GM21825 (cell line): ENCODE data around the gene PCSK5.
"Not testable (repeated sequence)": the region's sequence is repeated elsewhere in the genome, so short reads cannot be mapped to it uniquely, and the experiment has no call there.

ENCODE experiments used
- ATAC-seq: cut with Tn5 transposase; IDR thresholded peaks from one replicate; pipeline ENCODE4 v1.9.1; 2021; ENCODE audit warnings: mild to moderate bottlenecking, moderate library complexity; ENCODE audit not compliant: unreplicated experiment

Gene PCSK5

DNA sequence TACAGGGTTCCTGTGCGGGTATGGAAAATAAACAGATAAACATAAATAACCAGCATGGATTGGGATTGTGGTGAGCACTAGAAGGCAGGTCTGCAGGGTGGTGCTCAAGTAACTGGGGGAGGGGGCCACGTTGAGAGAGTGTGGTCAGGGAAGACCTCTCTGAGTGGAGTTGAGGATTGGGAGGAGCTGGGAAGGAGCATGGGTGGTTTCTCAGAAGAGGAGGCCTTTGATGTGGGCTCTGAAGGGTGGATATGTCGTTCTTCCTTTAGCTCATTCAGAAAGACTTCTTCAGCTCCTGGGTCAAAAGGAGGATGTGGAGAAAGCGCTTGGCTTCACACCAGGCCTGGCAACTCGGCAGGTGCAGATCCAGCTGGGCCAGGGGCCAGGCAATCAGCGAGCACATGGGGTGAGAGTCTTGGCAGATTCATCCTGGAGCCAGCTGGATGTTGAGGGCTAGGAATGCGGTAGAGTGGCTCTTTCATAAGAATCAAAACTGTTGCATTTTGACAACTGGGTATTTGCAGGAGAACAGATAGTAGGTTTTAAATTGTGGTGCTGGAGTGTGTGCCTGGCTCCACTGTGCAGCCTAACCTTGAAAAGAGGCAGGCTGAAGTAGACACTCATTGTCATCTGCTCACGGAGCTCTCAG lies 71.7 kb downstream of the PCSK5 start:
- ATAC-seq, result no peak

DNA sequence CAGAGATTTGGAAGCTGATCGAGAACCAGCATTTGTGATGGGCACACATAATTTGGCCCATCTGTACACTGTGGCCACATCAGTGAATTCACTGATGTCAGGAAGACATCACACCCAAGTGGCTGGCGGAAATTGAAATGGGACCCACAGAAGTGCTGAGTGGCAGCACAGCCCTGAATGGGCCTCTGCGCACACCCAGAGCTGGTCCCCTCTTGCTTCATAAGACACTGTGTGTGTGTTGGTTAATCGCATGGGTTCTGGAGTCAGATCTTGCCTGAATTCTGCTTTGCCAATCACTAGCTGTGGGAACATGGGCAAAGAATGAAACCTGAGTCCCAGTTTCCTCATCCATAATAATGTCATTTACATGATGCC lies 72.2 kb downstream of the PCSK5 start:
- no peak for ATAC-seq

DNA sequence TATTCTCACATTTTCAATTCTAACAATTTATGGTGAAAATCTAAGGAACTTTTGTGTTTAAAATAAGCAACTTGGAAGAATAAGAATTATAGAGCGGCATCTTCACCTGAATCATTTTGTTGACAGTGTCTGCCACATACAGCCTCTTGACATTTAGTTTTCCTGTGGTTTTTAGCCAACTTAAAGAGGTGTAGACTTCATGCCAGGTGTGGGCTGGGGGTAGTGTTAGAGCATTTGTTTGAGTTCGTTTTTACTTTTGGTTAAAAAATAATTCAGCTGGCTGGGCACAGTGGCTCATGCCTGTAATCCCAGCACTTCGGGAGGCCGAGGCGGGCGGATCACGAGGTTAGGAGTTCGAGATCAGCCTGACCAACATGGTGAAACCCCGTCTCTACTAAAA lies 72.8 kb downstream of the PCSK5 start:
- not testable (repeated sequence) for ATAC-seq

DNA sequence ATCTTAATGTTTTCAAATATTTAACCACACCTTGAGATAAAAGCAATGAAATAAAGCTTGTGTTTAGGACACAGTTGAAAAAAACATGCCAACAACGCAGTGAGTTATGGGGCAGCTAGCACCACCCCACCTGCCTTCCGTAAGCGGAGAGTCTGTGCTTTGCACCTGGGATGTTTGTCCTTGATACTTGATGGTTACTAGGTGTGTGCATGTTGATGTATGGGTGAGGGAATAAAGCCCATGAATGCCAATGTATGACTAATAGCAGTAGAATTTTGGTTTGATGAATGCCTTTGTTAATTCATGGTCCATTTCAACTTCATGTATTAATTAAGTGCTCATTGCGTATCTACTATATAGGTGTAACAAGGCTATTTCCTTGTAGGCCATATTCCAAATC lies 74.0 kb downstream of the PCSK5 start:
- no peak for ATAC-seq

DNA sequence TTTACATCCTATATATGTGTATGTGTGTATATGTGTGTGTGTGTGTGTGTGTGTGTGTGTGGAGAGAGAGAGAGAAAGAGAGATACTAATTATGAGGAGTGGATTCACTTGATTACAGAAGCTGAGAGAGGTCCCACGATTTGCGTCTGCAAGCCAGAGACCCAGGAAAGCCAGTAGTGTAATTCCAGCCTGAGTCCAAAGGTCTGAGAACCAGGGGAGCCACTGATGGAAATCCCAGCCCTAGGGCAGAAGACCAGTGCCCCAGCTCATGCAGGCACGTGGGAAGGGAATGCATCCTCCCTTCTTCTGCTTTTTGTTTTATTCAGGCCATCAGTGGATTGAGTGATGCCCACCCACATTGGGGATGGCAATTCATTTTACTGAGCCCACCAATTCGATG lies 74.8 kb downstream of the PCSK5 start:
- no peak for ATAC-seq

DNA sequence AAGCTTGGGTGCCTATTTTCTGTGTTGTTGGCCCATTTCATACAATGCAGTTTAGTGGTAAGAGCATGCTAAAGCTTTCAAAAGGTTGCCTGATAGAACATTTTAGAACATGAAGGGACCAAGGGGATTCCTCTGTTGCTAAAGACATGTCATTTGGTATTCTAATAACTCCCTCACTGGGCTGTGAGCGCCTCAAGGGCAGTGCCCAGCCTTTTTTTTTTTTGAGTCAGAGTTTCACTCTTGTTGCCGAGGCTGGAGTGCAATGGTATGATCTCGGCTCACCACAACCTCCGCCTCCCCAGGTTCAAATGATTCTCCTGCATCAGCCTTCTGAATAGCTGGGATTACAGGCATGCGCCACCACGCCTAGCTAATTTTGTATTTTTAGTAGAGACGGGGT lies 77.1 kb downstream of the PCSK5 start:
- ATAC-seq, result no peak

DNA sequence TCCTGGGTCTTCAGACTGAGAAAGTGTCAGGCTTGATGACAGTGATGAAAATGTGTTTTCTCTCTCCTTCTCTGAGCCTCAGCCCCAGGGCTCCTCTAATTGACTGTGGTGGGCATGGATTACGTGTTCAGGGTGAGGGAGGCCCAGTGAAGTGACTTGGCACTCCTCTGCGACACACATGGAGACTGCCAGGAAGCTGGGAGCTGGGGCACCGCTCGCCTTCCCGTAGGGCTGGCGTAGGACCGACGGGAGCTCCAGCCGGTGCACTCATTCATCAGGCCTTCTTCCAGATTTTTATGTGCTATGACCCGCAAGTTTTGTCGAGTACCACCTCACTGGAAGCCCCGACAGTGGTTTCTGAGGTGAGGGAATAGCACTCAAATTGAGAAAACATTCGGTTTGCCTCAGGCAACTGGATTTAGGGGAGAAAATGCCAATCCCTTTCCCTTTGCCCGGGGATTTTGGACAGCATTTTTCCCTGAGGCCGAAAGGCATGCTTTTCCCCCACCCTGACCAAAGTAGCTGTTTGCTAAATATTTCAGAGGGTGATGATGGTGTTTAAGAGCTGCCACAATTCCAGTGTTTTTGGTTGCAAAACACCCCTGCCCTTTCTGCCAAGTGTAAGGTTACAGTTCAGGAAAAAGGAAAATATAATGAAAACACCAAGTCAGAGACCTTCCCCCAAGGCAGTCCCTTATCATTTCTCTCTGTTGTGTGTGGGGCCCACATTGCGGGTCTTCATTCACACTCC lies 83.7 kb downstream of the PCSK5 start:
- no peak for ATAC-seq

DNA sequence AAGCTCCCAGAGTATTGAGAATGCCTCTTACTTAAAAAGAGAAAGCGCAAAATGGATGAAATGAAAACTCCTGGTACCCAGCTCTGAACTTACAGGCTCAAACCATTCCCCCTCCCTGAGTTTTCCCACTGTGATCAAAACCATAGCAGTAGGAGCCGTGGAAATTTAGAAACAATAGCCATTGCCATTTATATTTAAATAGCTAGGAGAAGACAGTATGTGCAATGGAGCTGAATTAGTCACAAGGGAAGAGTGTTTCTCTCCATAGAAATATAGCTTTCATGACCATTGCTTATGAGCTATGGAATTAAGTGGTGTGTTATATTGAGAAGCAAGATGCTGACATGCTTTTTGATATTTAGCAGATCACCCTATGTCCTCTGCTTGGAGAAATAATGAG lies 84.6 kb downstream of the PCSK5 start:
- ATAC-seq, result no peak

DNA sequence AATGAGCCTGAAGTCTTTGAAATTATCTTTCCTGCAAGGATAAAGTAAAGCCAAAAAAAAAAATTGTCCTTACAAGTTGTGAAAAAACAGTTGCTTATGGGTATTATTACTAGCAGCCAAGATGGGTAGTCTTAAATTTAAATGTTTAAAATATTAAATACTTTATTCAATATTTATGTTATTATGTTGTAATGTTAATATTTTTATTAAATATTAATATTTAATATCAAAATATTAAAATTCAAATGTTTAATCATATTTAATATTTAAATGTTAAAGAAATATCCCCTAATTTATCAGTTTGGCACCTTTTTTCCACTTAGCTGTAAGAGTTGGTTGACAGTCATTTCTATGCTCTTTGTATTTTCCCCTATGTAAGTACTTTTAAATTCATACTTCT lies 86.1 kb downstream of the PCSK5 start:
- ATAC-seq, result no peak

DNA sequence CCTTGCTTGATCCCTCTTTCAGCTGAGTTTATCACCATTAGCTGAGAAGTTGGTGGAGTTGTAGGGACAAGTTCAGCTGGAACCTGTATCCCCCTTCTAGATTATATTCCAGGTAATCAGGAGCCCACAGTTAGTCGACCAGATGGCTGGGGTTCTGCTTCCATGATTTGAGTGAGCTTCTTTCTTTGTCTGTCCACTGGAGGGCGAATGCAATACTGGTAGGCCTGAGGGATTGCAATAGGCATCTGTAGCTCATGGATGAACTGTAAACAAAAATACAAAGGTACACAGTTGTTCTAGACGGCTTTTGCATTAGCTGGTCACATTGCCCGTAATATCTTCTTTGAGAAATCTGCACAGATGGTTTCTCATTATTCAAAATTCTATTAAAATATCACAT lies 88.9 kb downstream of the PCSK5 start:
- no peak for ATAC-seq

DNA sequence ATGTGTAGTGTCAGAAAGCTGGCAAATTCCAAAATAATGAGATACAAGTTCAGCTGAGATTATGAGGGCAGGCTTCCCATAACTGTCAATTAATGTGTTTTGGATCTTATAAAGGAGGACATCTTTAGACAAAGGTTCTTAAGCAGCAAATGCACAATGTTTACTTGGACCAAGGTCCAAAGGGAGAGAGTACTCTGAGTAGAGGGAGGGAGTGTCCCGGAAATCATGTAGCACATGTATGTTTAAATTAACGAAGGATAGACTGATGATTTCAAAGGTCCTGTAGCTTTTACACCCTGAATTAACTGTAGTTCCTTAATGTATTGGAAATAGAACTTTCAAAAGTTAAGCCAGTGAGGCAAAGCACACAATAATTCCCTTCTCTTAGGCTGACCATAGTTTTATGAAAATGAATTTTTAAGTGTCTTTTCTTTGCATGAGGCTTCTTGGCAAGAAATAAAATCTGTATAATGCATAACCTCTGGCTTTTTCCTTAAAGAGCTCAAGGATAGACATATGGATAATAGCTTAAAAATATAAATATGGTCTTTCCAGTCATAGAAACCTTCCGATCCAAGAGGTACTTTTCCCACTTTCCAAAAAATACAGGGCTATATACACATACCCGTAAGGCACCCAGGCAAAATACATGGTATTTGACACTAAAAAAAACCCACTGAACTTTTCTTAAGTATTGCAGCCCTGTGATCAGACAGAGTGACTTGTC lies 93.0 kb downstream of the PCSK5 start:
- ATAC-seq, result no peak

DNA sequence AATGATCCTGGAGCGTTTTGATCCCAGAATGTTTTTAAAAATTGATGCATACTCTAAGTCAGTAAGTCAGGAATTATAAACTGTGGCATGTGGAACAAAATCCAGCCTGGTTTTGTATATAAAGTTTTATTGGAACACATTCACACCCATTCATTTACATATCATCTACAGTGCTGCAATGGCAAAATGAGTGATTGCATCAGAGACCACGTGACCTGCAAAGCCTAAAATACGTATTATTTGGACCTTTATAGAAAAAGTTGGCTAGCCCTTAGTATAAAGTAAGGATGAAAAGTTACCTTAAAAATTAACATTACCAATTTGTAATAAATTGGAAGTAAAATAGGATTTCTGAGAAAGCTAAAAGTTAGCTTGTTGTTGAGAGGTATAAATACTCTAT lies 95.0 kb downstream of the PCSK5 start:
- no peak for ATAC-seq

DNA sequence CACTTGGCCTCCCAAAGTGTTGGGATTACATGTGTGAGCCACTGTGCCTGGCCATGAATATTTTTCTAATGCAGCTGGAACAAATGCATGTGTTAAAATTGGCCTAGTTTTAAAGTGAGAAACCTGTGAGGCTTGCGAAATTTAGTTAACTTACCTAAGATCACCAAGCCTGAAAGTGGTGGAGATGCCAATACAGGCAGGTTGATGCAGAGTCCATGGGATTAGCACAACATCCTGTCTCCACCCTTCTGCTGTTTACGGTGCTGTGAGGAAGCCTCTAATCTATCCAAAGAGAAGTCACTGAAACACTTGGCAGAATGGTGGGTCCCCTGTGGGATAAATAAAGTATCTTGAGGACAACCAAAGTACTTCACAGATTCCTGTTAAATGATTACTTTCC lies 98.2 kb downstream of the PCSK5 start:
- ATAC-seq, result no peak

DNA sequence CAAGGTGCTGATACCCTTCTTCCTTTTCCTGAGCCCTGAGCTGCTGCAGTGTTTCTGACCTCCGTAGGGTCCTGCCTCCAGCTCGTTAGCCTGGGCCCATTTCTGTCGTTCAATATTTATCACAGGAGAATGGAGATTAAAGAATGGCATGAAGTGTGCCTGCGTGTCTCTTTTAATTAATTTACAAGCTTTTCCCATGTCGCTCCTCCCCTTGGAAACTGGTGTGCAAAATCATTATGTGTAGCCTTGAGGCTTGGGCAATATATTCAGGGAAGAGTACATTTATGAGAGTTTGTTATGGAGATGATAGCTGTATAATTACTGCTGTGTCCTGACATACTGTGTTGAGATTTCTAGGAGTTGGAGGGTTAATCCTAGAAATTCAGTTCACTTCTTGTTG lies 99.7 kb downstream of the PCSK5 start:
- ATAC-seq, result no peak

DNA sequence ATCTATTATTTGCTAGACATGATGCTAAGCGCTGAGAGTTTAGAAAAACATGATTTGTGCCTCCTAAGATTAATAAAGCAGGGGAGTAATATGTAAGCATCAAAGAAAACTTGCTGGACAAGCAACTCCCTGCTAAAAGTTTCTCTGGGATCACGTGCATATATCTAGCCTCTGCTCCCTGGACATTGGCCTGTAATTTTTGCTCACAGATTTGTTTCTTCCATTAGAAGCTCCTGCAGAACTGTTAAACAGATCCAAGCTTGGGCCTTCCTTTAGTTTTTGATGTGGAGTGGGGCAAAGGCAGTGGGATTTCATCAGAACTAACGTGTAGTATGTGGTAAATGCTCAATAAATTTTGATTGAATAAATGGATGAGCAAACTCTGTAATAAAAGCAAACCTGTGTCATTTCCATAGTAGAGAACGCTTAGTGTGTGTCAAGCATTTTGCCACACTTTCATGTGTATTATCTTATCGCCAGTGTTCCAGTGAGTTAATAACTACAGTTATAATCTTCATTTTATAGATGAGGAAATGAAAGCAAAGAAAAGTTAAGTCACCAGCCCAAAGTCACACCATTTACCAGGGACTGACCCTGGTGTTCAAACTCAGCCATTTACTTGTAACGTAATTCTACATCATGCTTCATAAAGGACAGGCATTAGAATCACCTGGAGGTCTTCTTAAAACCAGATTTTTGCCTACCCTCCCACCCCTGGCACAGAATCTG lies 100.3 kb downstream of the PCSK5 start:
- no peak for ATAC-seq

DNA sequence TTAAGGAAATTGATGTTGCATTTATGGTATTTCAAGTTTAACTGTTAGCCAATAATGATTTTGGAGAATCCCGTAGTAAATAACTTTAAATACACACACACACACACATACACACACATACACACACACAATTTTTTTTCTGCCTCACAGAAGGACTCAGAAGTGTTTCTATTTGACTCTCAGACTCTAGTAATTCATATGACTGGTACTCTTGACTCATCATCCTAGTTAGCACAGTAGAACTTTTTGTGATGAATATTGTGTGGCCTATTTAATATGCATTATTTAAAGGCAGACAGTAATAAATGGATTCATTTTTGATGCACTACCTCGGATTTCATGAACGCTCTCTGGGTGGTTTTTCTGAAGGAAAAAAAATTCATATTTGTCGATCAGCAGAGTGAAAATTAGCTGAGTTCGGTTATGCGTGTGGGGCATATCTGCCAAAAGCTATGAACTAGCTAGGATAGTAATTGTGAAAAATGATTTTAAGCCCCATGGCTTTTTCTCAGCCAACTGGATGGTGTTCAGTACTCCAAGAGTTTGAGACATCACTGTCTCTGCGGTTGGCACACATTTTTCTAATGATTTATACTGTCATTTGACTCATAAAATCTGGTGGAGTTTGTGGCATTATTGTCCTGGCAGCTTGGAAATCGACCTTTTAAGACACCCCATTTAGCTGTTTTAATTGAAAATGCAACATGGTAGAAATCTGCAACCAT lies 102.2 kb downstream of the PCSK5 start:
- no peak for ATAC-seq

DNA sequence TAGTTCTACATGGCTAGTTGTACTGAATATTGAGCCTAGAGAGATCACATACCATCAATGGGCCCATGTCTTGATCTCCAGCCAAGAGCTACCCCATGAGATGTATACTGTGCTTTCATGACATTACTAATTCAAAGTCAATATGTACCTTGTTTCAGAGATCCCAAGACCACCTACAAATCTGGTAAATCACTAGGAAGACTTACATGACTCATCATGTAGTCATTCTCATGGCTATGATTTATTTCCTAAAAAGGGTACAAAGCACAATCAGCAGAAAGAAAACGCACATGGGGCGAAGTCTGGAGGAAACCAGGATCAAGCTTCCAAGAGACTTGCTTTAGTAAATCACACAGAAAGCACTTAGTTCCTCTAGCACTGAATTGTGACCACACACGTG lies 103.0 kb downstream of the PCSK5 start:
- no peak for ATAC-seq

DNA sequence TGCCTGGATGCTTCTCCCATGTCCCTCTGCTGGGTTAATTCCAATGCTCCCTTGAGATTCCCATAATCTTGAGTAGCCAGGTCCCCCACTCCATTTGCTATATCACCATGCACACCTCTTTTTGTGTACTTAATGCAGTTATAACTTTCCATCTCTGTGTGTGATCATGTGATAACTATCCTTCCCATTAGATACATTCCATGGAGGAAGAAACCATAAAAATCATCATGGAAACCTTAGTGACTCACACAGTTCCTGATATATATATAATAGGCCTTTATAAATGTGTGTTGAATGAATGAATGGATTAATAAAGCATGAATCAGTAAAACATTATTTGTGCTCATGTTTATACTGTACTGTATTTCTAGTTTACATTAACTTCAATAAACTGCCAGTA lies 104.6 kb downstream of the PCSK5 start:
- no peak for ATAC-seq

DNA sequence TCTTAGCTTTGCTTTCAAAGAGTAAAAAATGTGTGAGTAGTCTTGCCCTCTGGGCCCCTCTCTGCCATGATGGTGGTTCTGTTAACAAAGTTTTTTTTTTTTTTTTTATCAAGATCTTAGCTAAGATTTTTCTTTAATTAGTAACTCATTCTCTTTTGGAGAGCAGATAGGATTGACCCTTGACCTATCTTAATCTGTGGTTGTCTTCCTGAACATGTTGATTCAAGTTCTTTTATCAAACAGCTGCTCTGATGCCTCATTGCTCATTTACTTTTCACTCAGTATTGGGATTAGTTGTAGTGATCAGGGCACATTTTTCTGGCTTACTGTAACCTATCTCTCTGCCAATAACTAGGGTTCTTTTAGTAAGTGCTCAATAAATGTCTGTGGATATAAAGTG lies 106.3 kb downstream of the PCSK5 start:
- no peak for ATAC-seq

DNA sequence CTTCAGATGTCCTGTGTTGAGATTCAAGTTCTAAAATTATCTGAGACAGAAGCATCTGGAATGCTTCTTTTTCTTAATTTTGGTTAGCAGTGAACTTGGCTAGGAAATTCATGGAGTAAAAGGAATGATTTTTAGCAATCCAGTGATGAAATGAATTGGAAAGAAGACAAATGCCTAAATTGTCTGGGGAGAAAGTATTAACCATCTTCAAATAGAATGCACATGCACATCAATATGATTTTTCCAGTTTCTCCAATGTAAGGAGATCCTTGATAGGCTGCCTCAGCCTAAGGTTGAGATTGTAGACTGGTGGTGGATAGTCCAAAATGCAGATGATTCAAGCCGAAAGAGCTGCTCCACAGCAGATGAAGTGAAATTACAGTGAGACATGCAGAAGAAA lies 106.7 kb downstream of the PCSK5 start:
- no peak for ATAC-seq
